ENCODE data around the gene SLA2. TPM values are rescaled to one million over a fixed set of nuclear protein-coding genes. Genes with fewer than 3 reads are reported as not detected.

The SLA2 gene
- total and polyA plus RNA-seq, 10 donors = 2.6 to 16.3 (median 8.3) TPM

DNA sequence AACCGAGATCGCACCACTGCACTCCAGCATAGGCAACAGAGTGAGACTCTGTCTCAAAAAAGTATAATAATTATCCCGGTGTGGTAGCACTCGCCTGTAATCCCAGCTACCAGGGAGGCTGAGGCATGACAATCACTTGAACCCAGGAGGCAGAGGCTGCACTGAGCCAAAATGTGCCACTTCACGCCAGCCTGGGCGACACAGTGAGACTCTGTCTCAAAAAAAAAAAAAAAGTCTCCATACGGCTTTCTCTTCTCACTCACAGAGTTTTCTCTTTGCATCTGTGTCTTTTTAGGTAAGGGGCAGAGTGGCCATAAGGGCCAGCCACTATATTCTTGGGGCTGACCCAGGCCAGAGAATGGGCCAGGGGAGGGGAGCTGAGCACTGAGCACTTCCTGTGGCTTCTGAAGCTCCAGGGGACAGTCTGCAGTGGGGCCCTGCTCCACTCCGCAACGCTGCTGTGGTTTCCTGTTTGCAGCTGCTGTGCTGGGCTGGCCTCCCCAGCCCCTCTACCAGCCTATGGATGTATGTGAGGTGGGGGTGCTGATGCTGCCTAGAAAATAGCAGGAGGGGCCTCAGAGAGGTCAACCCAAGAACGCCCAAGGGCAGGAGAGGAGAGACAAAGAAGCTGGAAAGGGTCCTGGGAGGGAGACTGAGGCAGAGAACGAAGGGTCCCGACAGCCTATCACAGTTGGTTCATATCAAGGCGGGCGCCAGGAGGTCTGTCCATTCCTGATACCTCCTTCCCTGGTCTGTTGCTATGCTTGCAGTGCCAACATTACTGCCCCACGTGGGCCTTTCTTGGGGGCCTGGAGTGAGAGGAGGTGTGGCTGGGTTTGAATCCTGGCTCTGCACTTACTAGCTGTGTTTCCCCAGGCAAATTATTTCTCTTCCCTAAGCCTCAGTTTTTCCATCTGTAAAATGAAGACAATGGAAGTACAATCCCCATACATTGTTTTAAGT is 16.0 kb downstream of the SLA2 start:
- DNase-seq = peak; percentile 87
- H3K36me3 ChIP-seq = peaks cover 0 to 55% (median 0%) of the 10 kb centered on the region in 6 donors
- H3K27ac ChIP-seq = peak overlapping the region in 7 of 8 donors; percentile 34 to 81 (median 69)
- no peaks in the 10 kb centered on the region for H3K9me3 ChIP-seq
- TF ChIP-seq, protein P1, sequence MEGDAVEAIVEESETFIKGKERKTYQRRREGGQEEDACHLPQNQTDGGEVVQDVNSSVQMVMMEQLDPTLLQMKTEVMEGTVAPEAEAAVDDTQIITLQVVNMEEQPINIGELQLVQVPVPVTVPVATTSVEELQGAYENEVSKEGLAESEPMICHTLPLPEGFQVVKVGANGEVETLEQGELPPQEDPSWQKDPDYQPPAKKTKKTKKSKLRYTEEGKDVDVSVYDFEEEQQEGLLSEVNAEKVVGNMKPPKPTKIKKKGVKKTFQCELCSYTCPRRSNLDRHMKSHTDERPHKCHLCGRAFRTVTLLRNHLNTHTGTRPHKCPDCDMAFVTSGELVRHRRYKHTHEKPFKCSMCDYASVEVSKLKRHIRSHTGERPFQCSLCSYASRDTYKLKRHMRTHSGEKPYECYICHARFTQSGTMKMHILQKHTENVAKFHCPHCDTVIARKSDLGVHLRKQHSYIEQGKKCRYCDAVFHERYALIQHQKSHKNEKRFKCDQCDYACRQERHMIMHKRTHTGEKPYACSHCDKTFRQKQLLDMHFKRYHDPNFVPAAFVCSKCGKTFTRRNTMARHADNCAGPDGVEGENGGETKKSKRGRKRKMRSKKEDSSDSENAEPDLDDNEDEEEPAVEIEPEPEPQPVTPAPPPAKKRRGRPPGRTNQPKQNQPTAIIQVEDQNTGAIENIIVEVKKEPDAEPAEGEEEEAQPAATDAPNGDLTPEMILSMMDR (IDR thresholded peaks at IDR 0.05 in 8 of 11, conservative IDR thresholded peaks at IDR 0.05 in 3 of 11) = no peak
- TF ChIP-seq POLR2A (IDR thresholded peaks at IDR 0.05) (no peak), POLR2AphosphoS5 (IDR thresholded peaks at IDR 0.05) (peak in 2 of 3 donors; percentile 45 to 54)
- WGBS, 5 donors = 47 to 56% (median 49%) methylated on average over 15 of the region's 15 CpGs
- intact Hi-C loops (cut with DNase I; ENCODE audit: low total_unique reads) = no loop called here
- H3K4me1 ChIP-seq = peaks cover 9 to 40% (median 21%) of the 10 kb centered on the region in 6 donors
- H3K27me3 ChIP-seq (replicated peaks in 1 of 7) = no peaks in the 10 kb centered on the region
- H3K4me3 ChIP-seq = peak overlapping the region in 1 of 8 donors; percentile 25

DNA sequence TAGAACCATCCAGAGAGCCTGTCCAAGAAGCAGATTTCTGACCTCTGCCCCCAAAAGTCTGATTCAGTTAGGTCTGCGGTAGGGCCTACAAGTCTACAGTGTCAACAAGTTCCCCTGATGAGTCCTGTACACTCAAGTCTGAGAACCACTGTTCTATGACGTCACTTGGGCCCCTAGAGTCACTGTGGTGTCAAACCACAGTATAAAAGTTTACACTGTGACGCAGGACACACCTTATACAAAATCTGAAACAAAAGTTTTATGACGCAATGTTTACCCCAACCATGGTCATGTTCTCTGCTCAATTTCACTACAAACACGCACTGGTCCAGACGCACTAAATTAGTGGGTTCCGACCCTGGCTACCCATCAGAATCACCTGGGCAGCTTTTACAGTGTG is 17.9 kb downstream of the SLA2 start:
- Histone ChIP-seq H3K4me1 (peaks cover 9 to 40% (median 21%) of the 10 kb centered on the region in 6 donors), H3K27ac (peak overlapping the region in 3 of 8 donors; percentile 70 to 81 (median 75)), H3K9me3 (no peaks in the 10 kb centered on the region), H3K36me3 (peaks cover 0 to 46% (median 0%) of the 10 kb centered on the region in 6 donors), H3K27me3 (replicated peaks in 1 of 7) (no peaks in the 10 kb centered on the region), H3K4me3 (no peak overlapping the region)
- TF ChIP-seq, protein P1 (IDR thresholded peaks at IDR 0.05 in 8 of 11, conservative IDR thresholded peaks at IDR 0.05 in 3 of 11) = no peak
- TF ChIP-seq POLR2AphosphoS5 (IDR thresholded peaks at IDR 0.05) = peak in 1 of 3 donors; percentile 36
- intact Hi-C loops (cut with DNase I; ENCODE audit: low total_unique reads) = no loop called here
- no peak for DNase-seq
- WGBS, 5 donors = 77 to 90% (median 82%) methylated on average over 7 of the region's 7 CpGs

DNA sequence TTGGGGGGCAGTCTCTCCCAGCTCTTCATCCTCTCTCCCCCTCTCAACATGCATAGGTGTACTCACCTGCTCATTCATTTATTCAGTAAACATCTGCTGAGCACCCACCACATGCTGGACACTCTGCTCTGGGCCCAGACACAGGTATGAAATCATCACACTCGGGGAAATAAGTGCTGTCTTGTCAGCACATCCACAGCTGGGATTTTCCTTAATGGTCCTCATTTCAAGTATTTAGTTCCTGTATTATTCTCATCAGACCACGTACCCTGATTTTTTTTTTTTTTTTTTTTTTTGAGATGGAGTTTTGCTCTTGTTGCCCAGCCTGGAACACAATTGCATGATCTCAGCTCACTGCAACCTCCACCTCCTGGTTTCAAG is 21.1 kb downstream of the SLA2 start:
- peaks cover 0 to 40% (median 0%) of the 10 kb centered on the region in 6 donors for H3K36me3 ChIP-seq
- no peaks in the 10 kb centered on the region for H3K9me3 ChIP-seq
- TF ChIP-seq POLR2AphosphoS5 (IDR thresholded peaks at IDR 0.05) (no peak), POLR2A (IDR thresholded peaks at IDR 0.05) (no peak)
- TF ChIP-seq, protein P1 (IDR thresholded peaks at IDR 0.05 in 8 of 11, conservative IDR thresholded peaks at IDR 0.05 in 3 of 11) = no peak
- no peak overlapping the region for H3K4me3 ChIP-seq
- no peak for DNase-seq
- intact Hi-C loops (cut with DNase I; ENCODE audit: low total_unique reads) = no loop called here
- H3K27me3 ChIP-seq (replicated peaks in 1 of 7) = no peaks in the 10 kb centered on the region
- WGBS, 5 donors = 58 to 78% (median 72%) methylated on average over 2 of the region's 2 CpGs
- H3K27ac ChIP-seq = peak overlapping the region in 1 of 8 donors; percentile 6
- H3K4me1 ChIP-seq = peaks cover 3 to 17% (median 10%) of the 10 kb centered on the region in 6 donors
